Measurements from ENCODE around the gene HIVEP2. TPM values are rescaled to one million over a fixed set of nuclear protein-coding genes. Genes with fewer than 3 reads are reported as not detected.
A peak's percentile ranks its signal among the peaks of the same experiment; 100 is the strongest.

Gene HIVEP2
- total and polyA plus RNA-seq, 2 donors (not counting 1 experiment from before 2014, with no cell fraction given), result 5.8 to 31.9 TPM

DNA sequence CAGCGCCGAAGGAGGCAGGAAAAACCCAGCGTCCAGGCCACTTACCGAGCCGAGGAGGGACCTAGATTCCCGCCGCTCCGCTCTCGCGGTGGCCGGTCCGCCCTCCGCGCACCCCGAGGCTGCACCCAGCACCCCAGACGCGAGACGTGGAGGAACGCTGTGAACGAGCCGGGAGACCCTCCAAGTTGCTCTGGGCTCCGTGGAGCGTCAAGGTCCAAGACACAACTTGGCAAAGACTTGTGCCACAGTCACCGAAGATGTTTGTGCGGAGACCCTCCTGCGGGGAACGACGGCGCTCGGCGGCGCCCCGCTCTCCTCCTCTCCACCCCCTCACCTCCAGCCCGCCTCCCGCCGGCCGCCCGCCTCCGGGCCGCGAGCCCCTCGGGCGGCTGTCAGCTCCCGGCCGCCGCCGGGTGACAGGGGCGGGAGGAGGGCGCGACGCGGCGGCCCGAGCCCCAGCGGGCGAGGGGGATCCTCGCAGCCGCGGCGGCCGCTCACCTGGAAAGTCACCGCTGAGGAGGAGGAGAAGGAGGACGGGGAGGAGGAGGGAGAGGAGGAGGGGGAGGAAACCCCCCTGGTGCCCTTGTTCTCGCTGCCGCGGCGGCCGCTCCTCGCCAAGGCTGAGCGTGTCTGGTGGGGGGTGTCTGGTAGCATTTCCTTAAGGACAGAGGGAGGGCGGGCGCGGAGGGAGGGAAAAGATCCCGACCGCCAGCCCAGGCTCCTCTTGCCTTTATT lies 637 bp upstream of the HIVEP2 start:
- ATAC-seq (ENCODE audit: low read depth) (peak; percentile 11), DNase-seq (peak; percentile 88)
- H3K9ac ChIP-seq (ENCODE audit: low read length), result peak overlapping the region; percentile 99
- H4K20me1 ChIP-seq (ENCODE audit: control insufficient read depth, insufficient read depth, low read length, poor library complexity, severe bottlenecking), result no peaks in the 10 kb centered on the region
- peak overlapping the region; percentile 85 to 96 (median 90) for H3K4me3 ChIP-seq (ENCODE audit: control extremely low read depth in 1 of 5, extremely low read depth in 1 of 5, insufficient read depth in 1 of 5, low read depth in 2 of 5, low read length in 4 of 5)
- peaks cover 19 to 29% of the 10 kb centered on the region in 2 donors for H3K4me1 ChIP-seq (ENCODE audit: control insufficient read depth in 2 of 2, insufficient read depth in 2 of 2, low read length in 2 of 2)
- Mint-ChIP-seq H3K9me3 (ENCODE audit: insufficient read depth) (no peaks in the 10 kb centered on the region), H3K4me3 (peak overlapping the region; percentile 99), H3K27me3 (no peaks in the 10 kb centered on the region), H3K27ac (peak overlapping the region; percentile 96), H3K4me1 (peaks cover 50% of the 10 kb centered on the region)
- H3K79me2 ChIP-seq (ENCODE audit: control insufficient read depth, insufficient read depth, low read length), result peaks cover 47% of the 10 kb centered on the region
- H3K27ac ChIP-seq (ENCODE audit: low read length in 2 of 2), result peak overlapping the region; percentile 100
- H3K4me2 ChIP-seq (replicated peaks; ENCODE audit: low read depth, low read length, poor library complexity, severe bottlenecking), result peak overlapping the region; percentile 93
- H3K36me3 ChIP-seq (replicated peaks in 1 of 2; ENCODE audit: control extremely low read depth in 1 of 2, control insufficient read depth in 1 of 2, extremely low read depth in 1 of 2, insufficient read depth in 2 of 2, low read length in 1 of 2), result no peaks in the 10 kb centered on the region
- no peaks in the 10 kb centered on the region for H3K9me3 ChIP-seq (ENCODE audit: control extremely low read depth in 1 of 3, control insufficient read depth in 2 of 3, insufficient read depth in 1 of 3, low read length in 2 of 3)
- peak overlapping the region; percentile 54 for H2AFZ ChIP-seq (ENCODE audit: insufficient read depth, low read depth, low read length, poor library complexity, severe bottlenecking)
- intact Hi-C loops (cut with micrococcal nuclease), result no loop called here
- under 1% methylated on average over 73 of the region's 75 CpGs for WGBS (ENCODE audit: insufficient coverage)
- POLR2A ChIA-PET, result interaction anchor here (0.7 to 2.7 kb wide), 6 partner anchors 10 to 115 kb away, joined by 3 to 21 read pairs (median 4); partner anchors contain the start of gene AIG1
- CTCF ChIA-PET, result interaction anchor here (1.3 to 1.5 kb wide), 2 partner anchors 31 to 81 kb away, joined by 3 to 7 read pairs; no protein-coding TSS in a partner anchor
- no peaks in the 10 kb centered on the region for H3K27me3 ChIP-seq (replicated peaks in 1 of 4; ENCODE audit: control extremely low read depth in 1 of 4, control insufficient read depth in 3 of 4, insufficient read depth in 4 of 4, low read length in 3 of 4)
- TF ChIP-seq EZH2 (IDR thresholded peaks at IDR 0.05; ENCODE audit: borderline replicate concordance, insufficient read depth, low read depth, low read length, poor library complexity, severe bottlenecking), result no peak
- TF ChIP-seq, protein P1, sequence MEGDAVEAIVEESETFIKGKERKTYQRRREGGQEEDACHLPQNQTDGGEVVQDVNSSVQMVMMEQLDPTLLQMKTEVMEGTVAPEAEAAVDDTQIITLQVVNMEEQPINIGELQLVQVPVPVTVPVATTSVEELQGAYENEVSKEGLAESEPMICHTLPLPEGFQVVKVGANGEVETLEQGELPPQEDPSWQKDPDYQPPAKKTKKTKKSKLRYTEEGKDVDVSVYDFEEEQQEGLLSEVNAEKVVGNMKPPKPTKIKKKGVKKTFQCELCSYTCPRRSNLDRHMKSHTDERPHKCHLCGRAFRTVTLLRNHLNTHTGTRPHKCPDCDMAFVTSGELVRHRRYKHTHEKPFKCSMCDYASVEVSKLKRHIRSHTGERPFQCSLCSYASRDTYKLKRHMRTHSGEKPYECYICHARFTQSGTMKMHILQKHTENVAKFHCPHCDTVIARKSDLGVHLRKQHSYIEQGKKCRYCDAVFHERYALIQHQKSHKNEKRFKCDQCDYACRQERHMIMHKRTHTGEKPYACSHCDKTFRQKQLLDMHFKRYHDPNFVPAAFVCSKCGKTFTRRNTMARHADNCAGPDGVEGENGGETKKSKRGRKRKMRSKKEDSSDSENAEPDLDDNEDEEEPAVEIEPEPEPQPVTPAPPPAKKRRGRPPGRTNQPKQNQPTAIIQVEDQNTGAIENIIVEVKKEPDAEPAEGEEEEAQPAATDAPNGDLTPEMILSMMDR (IDR thresholded peaks at IDR 0.05), result no peak
